ENCODE data around the gene SKA3. TPM values are rescaled to one million over a fixed set of nuclear protein-coding genes. Genes with fewer than 3 reads are reported as not detected.

Gene SKA3
- total RNA-seq, 1 donor from 2014 or later = 5.4 TPM

DNA sequence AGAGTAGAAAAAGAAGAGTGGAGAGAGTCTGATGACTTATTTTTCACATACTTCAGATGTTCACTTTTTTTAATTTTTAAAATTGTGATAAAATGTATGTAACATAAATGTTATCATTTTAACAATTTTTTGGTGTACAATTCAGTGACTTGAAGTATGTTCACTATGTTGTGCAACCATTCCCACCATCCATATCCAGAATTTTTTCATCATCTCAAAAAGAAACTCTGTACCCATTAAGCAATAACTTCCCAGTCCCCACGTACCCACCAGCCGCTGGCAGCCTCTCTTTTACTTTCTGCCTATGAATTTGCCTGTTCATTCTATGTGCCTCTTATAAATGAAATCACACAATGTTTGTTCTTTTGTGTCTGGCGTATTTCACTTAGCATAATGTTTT is 43.3 kb downstream of the SKA3 start:
- Histone ChIP-seq H3K4me3 (no peak overlapping the region), H3K4me1 (no peaks in the 10 kb centered on the region), H3K36me3 (no peaks in the 10 kb centered on the region), H3K9me3 (no peaks in the 10 kb centered on the region), H3K27me3 (no peaks in the 10 kb centered on the region), H3K27ac (no peak overlapping the region)
- intact Hi-C loops (cut with DNase I) = loop anchor here (5.0 kb wide), 1 partner anchor 191 kb away; no protein-coding TSS in a partner anchor
- TF ChIP-seq POLR2A (IDR thresholded peaks at IDR 0.05) (no peak), POLR2AphosphoS5 (IDR thresholded peaks at IDR 0.05; ENCODE audit: insufficient read depth in 1 of 2, low read depth in 1 of 2) (no peak)
- TF ChIP-seq, protein P1, sequence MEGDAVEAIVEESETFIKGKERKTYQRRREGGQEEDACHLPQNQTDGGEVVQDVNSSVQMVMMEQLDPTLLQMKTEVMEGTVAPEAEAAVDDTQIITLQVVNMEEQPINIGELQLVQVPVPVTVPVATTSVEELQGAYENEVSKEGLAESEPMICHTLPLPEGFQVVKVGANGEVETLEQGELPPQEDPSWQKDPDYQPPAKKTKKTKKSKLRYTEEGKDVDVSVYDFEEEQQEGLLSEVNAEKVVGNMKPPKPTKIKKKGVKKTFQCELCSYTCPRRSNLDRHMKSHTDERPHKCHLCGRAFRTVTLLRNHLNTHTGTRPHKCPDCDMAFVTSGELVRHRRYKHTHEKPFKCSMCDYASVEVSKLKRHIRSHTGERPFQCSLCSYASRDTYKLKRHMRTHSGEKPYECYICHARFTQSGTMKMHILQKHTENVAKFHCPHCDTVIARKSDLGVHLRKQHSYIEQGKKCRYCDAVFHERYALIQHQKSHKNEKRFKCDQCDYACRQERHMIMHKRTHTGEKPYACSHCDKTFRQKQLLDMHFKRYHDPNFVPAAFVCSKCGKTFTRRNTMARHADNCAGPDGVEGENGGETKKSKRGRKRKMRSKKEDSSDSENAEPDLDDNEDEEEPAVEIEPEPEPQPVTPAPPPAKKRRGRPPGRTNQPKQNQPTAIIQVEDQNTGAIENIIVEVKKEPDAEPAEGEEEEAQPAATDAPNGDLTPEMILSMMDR (IDR thresholded peaks at IDR 0.05) = no peak
- DNase-seq (ENCODE audit: extremely low spot score in 2 of 2) = no peak

DNA sequence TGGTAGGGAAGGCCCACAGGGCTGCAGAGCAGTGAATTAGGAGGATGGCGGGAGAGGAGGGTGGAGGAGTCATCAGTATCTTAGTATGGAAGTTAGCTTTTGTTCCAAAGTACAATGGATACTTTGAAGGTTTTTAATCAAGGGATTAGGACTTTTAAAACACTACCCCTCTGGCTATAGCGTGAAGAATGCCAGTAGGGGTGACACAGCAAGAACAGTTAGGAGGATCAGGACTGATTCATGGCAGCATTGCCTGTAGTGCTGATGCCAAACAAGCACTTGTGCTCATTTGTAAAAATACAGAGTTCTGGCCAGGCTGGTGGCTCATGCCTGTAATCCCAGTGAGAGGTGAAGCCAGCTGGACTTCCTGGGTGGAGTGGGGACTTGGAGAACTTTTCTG is 46.2 kb downstream of the SKA3 start:
- intact Hi-C loops (cut with DNase I) = loop anchor here (5.0 kb wide), 1 partner anchor 188 kb away; no protein-coding TSS in a partner anchor
- Histone ChIP-seq H3K4me3 (no peak overlapping the region), H3K36me3 (no peaks in the 10 kb centered on the region), H3K9me3 (no peaks in the 10 kb centered on the region), H3K27ac (no peak overlapping the region), H3K4me1 (no peaks in the 10 kb centered on the region), H3K27me3 (no peaks in the 10 kb centered on the region)
- TF ChIP-seq POLR2AphosphoS5 (IDR thresholded peaks at IDR 0.05; ENCODE audit: insufficient read depth in 1 of 2, low read depth in 1 of 2) = no peak
- no peak for TF ChIP-seq POLR2A (IDR thresholded peaks at IDR 0.05)
- TF ChIP-seq, protein P1 (IDR thresholded peaks at IDR 0.05) = no peak
- DNase-seq (ENCODE audit: extremely low spot score in 2 of 2) = no peak

DNA sequence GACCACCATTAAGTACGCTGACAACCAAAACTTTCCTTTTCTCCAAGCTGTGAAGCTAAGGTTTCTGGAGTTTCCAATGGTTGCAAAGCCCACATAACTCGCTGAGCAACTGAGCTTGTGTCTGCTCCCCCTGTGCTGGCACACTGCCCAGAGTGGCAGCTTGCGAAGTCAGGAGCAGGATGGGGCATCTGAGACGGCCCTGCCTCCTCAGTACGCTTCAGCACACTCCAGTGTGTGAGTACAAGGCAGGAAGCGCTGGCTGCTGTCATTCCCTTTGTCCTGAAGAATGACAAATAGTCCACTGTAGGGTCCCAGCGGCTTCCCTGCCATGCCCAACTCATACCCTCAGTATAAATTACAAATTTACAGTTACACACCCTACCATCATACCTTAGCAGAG is 51.5 kb downstream of the SKA3 start:
- Histone ChIP-seq H3K9me3 (no peaks in the 10 kb centered on the region), H3K27ac (no peak overlapping the region), H3K27me3 (no peaks in the 10 kb centered on the region), H3K36me3 (no peaks in the 10 kb centered on the region), H3K4me3 (no peak overlapping the region), H3K4me1 (no peaks in the 10 kb centered on the region)
- no peak for DNase-seq (ENCODE audit: extremely low spot score in 2 of 2)
- intact Hi-C loops (cut with DNase I) = no loop called here
- TF ChIP-seq, protein P1 (IDR thresholded peaks at IDR 0.05) = no peak
- TF ChIP-seq POLR2AphosphoS5 (IDR thresholded peaks at IDR 0.05; ENCODE audit: insufficient read depth in 1 of 2, low read depth in 1 of 2) (no peak), POLR2A (IDR thresholded peaks at IDR 0.05) (no peak)

DNA sequence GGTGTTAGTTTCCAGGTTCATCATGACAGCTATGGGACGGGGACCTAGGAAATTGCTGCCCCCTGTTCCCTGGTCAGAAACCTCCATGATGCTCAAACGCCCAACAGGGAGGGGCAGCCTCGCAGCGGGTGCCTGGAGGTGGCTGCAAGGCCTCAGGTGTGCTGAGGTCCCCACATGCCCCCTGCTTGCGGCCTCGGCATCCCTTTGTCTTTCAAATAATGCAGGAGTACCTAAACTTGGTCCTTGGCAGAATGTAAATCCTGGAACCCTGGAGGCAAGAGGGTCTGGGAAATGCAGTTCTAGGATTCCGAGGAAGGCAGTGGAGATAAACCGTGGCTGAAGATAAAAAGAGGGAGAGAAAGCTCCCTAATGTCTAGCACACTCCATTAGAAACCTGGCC is 52.4 kb downstream of the SKA3 start:
- H3K27ac ChIP-seq = no peak overlapping the region
- no peak overlapping the region for H3K4me3 ChIP-seq
- H3K9me3 ChIP-seq = no peaks in the 10 kb centered on the region
- no peaks in the 10 kb centered on the region for H3K27me3 ChIP-seq
- H3K36me3 ChIP-seq = no peaks in the 10 kb centered on the region
- intact Hi-C loops (cut with DNase I) = no loop called here
- DNase-seq (ENCODE audit: extremely low spot score in 2 of 2) = no peak
- TF ChIP-seq, protein P1 (IDR thresholded peaks at IDR 0.05) = no peak
- no peak for TF ChIP-seq POLR2A (IDR thresholded peaks at IDR 0.05)
- no peak for TF ChIP-seq POLR2AphosphoS5 (IDR thresholded peaks at IDR 0.05; ENCODE audit: insufficient read depth in 1 of 2, low read depth in 1 of 2)
- H3K4me1 ChIP-seq = no peaks in the 10 kb centered on the region

DNA sequence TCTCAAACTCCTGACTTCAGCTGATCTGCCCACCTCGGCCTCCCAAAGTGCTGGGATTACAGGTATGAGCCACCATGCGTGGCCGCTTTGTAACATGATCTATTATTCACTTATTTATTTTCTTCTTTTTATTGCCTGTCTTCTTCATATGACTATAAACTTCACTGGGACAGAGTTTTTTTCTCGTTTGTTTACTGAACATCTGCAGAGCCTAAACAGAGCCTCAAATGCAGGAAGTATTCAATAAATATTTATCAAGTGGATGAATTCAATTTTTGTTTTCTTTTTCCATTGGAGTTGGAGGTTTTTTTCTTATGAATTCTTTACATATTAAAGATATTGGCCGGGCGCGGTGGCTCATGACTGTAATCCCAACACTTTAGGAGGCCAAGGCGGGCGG is 54.7 kb downstream of the SKA3 start:
- Histone ChIP-seq H3K27me3 (no peaks in the 10 kb centered on the region), H3K4me1 (no peaks in the 10 kb centered on the region), H3K9me3 (no peaks in the 10 kb centered on the region), H3K4me3 (no peak overlapping the region), H3K36me3 (no peaks in the 10 kb centered on the region), H3K27ac (no peak overlapping the region)
- TF ChIP-seq, protein P1 (IDR thresholded peaks at IDR 0.05) = no peak
- TF ChIP-seq POLR2AphosphoS5 (IDR thresholded peaks at IDR 0.05; ENCODE audit: insufficient read depth in 1 of 2, low read depth in 1 of 2) (no peak), POLR2A (IDR thresholded peaks at IDR 0.05) (no peak)
- DNase-seq (ENCODE audit: extremely low spot score in 2 of 2) = no peak
- intact Hi-C loops (cut with DNase I) = no loop called here
